Colonic mucosa (tissue), 4 donors: ENCODE measurements around the gene HSF2BP. TPM values are rescaled to one million over a fixed set of nuclear protein-coding genes. Genes with fewer than 3 reads are reported as not detected.
"Not testable (repeated sequence)": the region's sequence is repeated elsewhere in the genome, so short reads cannot be mapped to it uniquely, and the experiment has no call there.

Source experiments
- DNase-seq: peaks from one replicate; pipeline ENCODE4 v3.0.0-alpha.2; 2020
- H3K27ac ChIP-seq: fragments of 200-600 bp; one replicate; pipeline ENCODE4 v1.8.0; 2021
- H3K27me3 ChIP-seq: fragments of 200-600 bp; one replicate; pipeline ENCODE4 v1.8.0; 2021
- H3K36me3 ChIP-seq: fragments of 200-600 bp; one replicate; pipeline ENCODE4 v1.8.0; 2021
- H3K4me1 ChIP-seq: fragments of 200-600 bp; one replicate; pipeline ENCODE4 v1.8.0; 2021; ENCODE audit warnings: mild to moderate bottlenecking
- H3K4me3 ChIP-seq: fragments of 200-600 bp; one replicate; pipeline ENCODE4 v1.8.0; 2021
- H3K9ac ChIP-seq, 2 donors: one replicate each; pipeline ENCODE4 v1.7.0; 2013; ENCODE audit warnings: control low read depth in 2 of 2, low read depth in 2 of 2, low read length in 2 of 2
- H3K9me3 ChIP-seq: fragments of 200-600 bp; one replicate; pipeline ENCODE4 v1.8.0; 2021
- CTCF ChIP-seq: fragments of 200-600 bp; IDR thresholded peaks from one replicate; pipeline ENCODE4 v1.8.0; 2022; ENCODE audit warnings: antibody characterized with exemption, mild to moderate bottlenecking
- intact Hi-C: fragments of 100-400 bp; cut with DNase I; formaldehyde crosslinking; loops from one replicate; pipeline ENCODE4 v1.14.1; 2022
- total RNA-seq, 2 donors: library from RNA; stranded (reverse); fragmentation: NEBNext Ultra II Directional in 1 of 2; extraction: Animal tissue kit (Norgen Biotek cat#: 25700) in 1 of 2; gene quantifications; one replicate each; pipeline ENCODE4 v1.2.1, GENCODE V29; 2021
- donor health status: healthy.
- donor health status: DM: no; HTN: no; CAD: no.
- donor health status: DM: no; HTN: no; CAD: no.

HSF2BP gene
- total RNA-seq, 2 donors from 2014 or later = 0.45 TPM; not detected in 1

GRCh38 chr21:43575473-43575844 lies 83.8 kb downstream of the HSF2BP start:
- H3K27ac ChIP-seq = no peak overlapping the region
- no peak for DNase-seq
- no peaks in the 10 kb centered on the region for H3K27me3 ChIP-seq
- H3K4me1 ChIP-seq = no peaks in the 10 kb centered on the region
- H3K9ac ChIP-seq = no peak overlapping the region
- no peak overlapping the region for H3K4me3 ChIP-seq
- TF ChIP-seq CTCF = no peak
- H3K36me3 ChIP-seq = no peaks in the 10 kb centered on the region
- intact Hi-C loops = no loop called here
- no peaks in the 10 kb centered on the region for H3K9me3 ChIP-seq

- intact Hi-C loops = no loop called here
- no peak for TF ChIP-seq CTCF
- no peak for DNase-seq
Observed at GRCh38 chr21:43574741-43575472, 84.4 kb downstream of the HSF2BP start.

GRCh38 chr21:43573921-43574320 lies 85.4 kb downstream of the HSF2BP start:
- no peak overlapping the region for H3K4me3 ChIP-seq
- TF ChIP-seq CTCF = no peak
- no peaks in the 10 kb centered on the region for H3K36me3 ChIP-seq
- no peak overlapping the region for H3K9ac ChIP-seq
- no peaks in the 10 kb centered on the region for H3K9me3 ChIP-seq
- intact Hi-C loops = no loop called here
- H3K4me1 ChIP-seq = no peaks in the 10 kb centered on the region
- H3K27ac ChIP-seq = no peak overlapping the region
- DNase-seq = no peak
- no peaks in the 10 kb centered on the region for H3K27me3 ChIP-seq

More at GRCh38 chr21:43574741-43575472, 84.4 kb downstream of the HSF2BP start:
- no peaks in the 10 kb centered on the region for H3K36me3 ChIP-seq
- H3K4me1 ChIP-seq = no peaks in the 10 kb centered on the region
- H3K9me3 ChIP-seq = no peaks in the 10 kb centered on the region
- no peaks in the 10 kb centered on the region for H3K27me3 ChIP-seq
- no peak overlapping the region for H3K4me3 ChIP-seq
- H3K27ac ChIP-seq = no peak overlapping the region
- no peak overlapping the region for H3K9ac ChIP-seq

- Histone ChIP-seq H3K4me3 (no peak overlapping the region), H3K9me3 (no peaks in the 10 kb centered on the region), H3K36me3 (no peaks in the 10 kb centered on the region), H3K27ac (no peak overlapping the region), H3K9ac (no peak overlapping the region), H3K4me1 (no peaks in the 10 kb centered on the region), H3K27me3 (no peaks in the 10 kb centered on the region)
- no peak for DNase-seq
- no peak for TF ChIP-seq CTCF
- intact Hi-C loops = no loop called here
Observed at GRCh38 chr21:43572446-43572845, 86.8 kb downstream of the HSF2BP start.

GRCh38 chr21:43571976-43572375 lies 87.3 kb downstream of the HSF2BP start:
- Histone ChIP-seq H3K4me3 (no peak overlapping the region), H3K4me1 (no peaks in the 10 kb centered on the region), H3K36me3 (no peaks in the 10 kb centered on the region), H3K27me3 (no peaks in the 10 kb centered on the region), H3K9ac (no peak overlapping the region), H3K27ac (no peak overlapping the region), H3K9me3 (no peaks in the 10 kb centered on the region)
- intact Hi-C loops = no loop called here
- no peak for TF ChIP-seq CTCF
- no peak for DNase-seq

DNA sequence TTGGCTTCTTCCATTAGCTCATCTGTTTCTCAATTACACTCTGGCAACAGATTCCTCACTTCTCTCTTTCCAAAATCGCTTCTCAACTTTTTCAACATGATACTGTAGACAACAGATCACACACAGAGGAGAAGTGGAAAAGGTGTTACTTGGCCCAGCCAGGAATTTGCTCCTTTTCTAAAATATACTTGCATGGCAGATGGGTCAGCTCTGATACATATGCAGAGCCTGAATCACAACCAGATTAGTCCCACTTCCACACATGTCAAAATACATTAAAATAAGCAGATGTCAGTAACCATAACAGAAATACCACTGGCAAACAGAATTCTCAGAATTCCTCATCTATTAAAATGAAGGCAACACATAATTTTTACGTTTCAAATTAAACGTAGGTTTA lies 89.1 kb downstream of the HSF2BP start:
- H3K27ac ChIP-seq, H3K4me3 ChIP-seq, H3K9ac ChIP-seq, H3K36me3 ChIP-seq, intact Hi-C loops, H3K4me1 ChIP-seq, H3K9me3 ChIP-seq, H3K27me3 ChIP-seq, DNase-seq: not testable (repeated sequence)

- H3K4me3 ChIP-seq, H3K36me3 ChIP-seq, H3K27ac ChIP-seq, H3K27me3 ChIP-seq, H3K9me3 ChIP-seq, H3K9ac ChIP-seq, DNase-seq, H3K4me1 ChIP-seq, intact Hi-C loops: not testable (repeated sequence)
Observed at GRCh38 chr21:43562451-43562850, 96.8 kb downstream of the HSF2BP start.

- H3K9me3 ChIP-seq, DNase-seq, H3K4me1 ChIP-seq, intact Hi-C loops, H3K36me3 ChIP-seq, H3K27me3 ChIP-seq, H3K27ac ChIP-seq, H3K4me3 ChIP-seq, H3K9ac ChIP-seq: not testable (repeated sequence)
Observed at GRCh38 chr21:43540561-43540960, 118.7 kb downstream of the HSF2BP start.
